Cerebellar nuclear complex (tissue), 1 donor: ENCODE results near the gene AP1M2.
A peak's percentile ranks its signal among the peaks of the same experiment; 100 is the strongest.
"Not testable (repeated sequence)": the region's sequence is repeated elsewhere in the genome, so short reads cannot be mapped to it uniquely, and the experiment has no call there.

ENCODE experiments used
- DNase-seq, 2 experiments: peaks; one replicate each; lab custom pipeline; 2025; lab: John Stamatoyannopoulos, UW

AP1M2 gene

DNA sequence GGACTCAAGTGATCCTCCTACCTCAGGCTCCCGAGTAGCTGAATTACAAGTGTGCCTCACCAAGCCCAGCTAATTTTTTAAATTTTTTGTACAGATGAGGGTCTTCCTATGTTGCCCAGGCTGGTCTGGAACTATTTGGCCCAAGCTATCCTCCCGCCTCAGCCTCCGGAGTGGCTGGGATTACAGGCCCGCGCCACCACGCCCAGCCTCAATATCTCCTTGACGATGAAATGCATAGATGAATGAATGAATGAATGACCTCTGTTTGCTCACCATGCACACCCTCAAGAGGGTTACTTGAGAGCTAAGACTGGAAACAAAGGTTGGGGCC is 14.9 kb upstream of the AP1M2 start:
- DNase-seq = peak in 1 of 2 experiments; percentile 7

DNA sequence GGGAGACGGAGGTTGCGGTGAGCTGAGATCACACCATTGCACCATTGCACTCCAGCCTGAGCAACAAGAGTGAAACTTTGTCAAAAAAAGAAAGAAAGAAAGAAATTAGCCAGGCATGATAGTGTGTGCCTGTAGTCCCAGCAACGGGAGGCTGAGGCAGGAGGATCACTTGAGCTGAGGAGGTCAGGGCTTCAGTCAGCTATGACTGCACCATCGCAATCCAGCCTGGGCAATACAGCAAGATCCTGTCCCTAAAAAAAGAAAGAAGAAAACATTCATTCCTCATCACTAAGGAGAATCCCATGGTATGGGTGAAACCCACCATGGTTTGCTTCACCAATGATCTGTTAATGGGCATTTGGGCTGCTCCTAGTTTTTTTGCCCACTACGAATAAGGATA is 13.0 kb upstream of the AP1M2 start:
- no peak for DNase-seq

DNA sequence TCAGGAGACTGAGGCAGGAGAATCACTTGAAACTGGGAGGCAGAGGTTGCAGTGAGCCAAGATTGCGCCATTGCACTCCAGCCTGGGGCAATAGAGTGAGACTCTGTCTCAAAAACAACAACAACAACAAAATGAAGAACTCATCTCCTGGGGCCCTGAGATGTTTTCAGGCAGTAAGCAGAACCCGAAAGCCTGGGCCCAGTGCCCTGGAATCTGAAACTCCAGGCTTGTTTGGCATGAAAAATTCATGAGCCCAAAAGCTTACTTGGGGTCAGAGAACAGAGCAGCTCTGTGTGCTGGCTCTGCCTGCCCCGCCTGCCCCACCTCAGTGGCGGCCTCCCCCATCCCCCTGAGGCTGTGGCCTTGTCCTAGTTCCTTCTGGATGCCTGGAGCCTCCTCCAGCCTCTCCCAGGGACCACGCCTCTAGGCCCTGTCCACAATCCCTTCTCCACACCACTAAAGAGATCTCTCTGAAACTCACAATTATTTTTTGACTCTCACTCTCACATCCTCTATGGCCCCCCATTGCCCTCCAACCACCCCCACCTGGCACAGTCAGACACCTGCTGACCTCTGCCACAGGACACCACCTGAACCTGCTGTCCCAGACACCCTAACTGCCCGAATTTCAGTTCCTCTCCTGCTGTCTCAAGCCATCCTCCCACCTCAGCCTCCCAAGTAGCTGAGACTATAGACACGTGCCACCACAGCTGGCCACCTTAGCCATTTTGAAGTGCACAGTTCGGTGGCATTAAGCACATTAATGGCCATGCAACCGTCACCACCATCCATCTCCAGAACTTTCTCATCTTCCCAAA is 6.9 kb upstream of the AP1M2 start:
- DNase-seq = no peak

DNA sequence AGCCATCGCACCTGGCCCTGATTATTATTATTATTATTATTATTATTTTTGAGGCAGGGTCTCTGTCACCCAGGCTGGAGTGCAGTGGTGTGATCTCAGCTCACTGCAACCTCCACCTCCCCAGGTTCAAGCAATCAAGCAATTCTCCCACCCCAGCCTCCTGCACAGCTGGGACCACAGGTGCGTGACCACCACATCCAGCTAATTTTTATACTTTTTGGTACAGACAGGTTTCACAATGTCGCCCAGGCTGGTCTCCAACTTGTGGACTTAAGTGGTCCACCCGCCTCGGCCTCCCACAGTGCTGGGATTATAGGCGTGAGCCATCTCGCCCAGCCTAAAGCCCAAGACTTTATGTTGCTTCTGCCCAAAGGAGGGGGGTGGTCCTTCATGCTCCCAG is 6.0 kb upstream of the AP1M2 start:
- DNase-seq = no peak

DNA sequence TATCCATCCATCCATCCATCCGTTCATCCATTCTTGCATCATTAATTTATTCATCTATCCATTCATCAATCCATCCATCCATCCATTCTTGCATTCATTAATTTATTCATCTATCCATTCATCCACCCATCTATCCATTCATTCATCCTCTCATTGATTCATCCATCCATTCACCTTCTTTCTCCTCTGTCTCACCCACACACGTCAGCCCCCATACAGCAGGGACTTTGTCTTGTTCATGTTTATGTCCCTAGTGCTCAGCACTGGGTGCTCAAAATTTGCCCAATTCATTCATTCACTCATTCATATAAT is 683 bp upstream of the AP1M2 start:
- no peak for DNase-seq

DNA sequence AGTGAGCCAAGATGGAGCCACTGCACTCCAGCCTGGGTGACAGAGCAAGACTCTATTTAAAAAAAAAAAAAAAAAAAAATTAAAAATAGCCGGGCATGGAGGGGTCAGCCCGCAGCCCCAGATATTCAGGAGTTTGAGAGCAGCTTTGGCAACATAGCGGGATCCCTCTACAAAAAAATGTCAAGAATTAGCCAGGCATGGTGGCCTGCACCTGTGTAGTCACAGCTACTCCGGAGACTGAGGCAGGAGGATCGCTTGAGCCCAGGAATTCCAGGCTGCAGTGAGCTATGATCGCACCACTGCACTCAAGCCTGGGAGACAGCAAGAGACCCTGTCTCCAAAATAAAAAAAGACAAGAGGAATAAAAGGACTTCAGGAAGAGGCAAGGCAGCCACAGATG is 716 bp downstream of the AP1M2 start:
- DNase-seq = no peak

DNA sequence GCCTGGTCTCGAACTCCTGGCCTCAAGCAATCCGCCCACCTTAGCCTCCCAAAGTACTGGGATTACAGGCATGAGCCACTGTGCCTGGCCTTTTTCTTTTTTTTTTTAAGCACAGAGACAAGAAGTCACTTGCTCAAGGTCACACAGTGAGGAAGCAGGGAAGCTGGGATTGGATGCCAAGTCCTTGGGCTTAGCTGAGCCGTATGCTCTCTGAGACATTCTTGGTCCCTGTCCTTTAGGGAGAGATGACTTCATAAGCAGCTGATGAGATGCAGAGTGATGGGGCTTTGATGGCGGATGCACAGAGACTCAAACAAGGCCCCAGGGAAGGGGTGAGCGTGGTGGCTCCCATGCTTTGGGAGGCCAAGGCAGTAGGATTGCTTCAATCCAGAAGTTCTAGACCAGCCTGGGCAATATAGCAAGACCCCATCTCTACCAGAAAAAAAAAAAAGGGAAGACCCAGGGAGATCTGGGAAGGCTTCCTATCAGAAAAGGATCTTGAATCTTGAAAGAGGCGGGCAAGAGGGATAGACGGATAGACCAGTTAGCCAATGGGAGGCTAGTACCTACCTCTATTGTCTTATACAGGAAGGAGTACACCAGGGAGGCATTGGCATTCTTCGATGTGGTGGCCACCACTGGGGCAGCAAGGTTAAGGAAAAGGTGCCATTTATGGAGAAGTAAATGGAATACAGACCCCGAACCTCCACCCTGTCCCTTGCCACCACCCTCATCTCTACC is 3.9 kb downstream of the AP1M2 start:
- DNase-seq = no peak

DNA sequence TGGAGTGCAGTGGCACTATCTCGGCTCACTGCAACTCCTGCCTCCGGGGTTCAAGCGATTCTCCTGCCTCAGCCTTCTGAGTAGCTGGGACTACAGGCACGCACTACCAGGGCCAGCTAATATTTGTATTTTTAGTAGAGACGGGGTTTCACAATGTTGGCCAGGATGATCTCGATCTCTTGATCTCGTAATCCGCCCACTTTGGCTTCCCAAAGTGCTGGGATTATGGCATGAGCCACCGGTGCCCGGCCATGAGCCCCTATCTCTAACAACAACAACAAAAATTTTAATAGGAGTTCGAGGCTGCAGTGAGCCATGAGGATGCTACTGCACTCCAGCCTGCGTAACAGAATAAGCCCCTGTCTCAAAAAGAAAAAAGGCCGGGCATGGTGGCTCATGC is 5.0 kb downstream of the AP1M2 start:
- no peak for DNase-seq

DNA sequence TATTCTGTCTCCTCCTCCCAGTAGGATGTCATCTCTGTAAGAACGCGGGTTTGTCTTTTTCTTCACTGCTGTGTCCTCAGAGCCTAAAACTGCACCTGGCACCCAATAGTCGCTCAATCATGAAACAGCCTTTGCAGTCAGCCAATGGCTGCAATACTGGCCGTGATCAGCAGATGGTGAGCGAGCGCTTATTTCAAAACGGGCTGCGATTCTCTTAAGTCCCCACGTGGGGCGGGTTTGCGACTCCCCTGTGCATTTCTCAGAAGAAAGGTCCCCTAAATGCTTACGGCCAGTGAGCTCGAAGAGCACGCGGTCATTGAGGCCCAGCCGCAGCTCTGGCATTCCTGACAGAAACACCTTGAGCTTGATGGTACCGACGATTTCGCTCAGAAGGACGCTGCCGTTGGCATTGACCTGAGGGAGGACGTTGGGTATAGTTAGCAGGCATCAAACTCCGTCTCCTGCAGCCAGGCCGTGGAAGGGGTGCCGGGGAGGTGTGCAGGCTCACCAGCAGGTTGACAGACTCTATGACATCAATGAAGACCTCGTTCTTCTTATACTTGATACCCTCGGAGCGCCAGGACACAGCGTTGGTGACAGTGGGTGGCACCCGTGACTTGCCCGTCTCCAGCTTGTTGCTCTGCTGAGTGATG is 6.0 kb downstream of the AP1M2 start:
- DNase-seq = peak in 1 of 2 experiments; percentile 62

DNA sequence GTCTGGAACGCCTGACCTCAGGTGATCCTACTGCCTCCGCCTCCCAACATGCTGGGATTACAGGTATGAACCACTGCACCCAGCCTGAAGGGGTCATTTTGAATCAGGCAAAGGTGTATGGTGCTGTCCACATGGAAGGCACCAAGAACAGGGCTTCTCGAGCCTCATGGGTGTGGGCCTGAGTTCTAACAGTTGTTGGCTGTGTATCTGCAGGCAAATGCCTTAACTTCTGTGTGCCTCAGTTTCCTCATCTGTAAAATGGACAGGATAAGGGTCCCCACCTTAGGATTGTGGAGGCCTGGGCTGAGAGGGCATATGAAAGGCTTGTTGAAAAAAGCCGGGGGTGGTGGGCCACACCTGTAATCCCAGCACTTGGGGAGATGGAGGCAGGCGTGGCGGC is 9.2 kb downstream of the AP1M2 start:
- no peak for DNase-seq

DNA sequence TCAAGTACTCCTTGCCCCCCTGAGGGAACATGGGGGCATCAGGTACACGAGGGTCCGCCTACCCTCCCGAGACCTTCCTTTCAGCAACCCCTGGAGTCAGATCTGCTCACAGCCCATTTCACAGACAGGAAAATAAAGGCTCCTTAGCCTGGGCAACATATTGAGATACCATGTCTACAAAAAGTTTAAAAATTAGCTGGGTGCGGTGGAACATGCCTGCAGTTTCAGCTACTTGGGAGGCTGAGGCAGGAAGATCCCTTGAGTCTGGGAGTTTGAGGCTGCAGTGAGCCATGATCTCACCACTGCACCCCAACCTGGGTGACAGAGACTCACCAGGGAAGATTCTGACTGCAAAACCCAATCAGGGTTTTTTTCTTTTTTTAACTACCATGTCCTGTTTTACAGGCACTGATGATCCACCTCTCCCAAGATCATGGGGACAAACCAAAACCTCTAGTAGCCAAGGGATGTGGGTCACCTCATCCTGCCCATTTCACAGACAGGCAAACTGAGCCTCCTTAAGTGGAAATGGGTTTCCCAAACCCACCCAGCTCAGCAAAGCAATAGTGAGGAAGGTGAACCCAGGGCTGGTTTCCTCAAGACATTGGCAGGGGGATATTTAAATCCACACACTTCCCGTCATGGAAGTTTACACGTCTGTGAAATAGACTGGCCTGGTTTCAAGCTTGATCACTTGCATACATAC is 11.9 kb downstream of the AP1M2 start:
- no peak for DNase-seq

DNA sequence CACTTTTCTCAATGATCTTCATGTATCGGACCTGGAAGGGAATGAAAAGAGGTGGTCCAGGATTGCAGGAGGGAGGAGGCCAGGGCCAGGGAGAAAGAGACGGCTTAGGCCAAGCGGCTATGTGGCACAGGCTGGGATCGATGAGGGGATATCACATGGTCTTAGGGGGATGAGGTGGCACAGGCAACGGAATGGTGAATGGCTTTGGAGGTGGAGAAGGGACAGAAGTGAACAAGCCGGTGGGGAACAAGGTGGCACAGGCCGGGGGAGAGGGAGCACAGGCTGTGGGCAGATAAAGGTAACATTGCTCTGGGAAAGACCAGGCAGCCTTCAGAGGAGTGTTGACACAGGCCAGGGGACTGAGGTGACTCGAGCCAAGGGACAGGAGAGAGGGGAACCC is 12.7 kb downstream of the AP1M2 start:
- no peak for DNase-seq

DNA sequence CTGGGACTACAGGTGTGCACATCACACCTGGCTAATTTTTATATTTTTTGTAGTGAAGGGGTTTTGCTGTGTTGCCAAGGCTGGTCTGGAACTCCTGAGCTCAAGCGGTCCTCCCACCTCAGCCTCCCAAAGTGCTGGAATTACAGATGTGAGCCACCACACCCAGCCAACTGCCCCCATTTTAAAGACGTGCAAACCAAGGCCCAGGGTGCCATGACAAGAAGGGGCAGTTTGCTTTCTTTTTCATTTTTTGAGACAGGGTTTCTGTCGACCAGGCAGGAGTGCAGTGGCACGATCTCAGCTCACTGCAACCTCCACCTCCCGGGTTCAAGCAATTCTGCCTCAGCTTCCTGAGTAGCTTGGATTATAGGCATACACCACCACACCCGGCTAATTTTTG is 13.3 kb downstream of the AP1M2 start:
- DNase-seq = not testable (repeated sequence)

DNA sequence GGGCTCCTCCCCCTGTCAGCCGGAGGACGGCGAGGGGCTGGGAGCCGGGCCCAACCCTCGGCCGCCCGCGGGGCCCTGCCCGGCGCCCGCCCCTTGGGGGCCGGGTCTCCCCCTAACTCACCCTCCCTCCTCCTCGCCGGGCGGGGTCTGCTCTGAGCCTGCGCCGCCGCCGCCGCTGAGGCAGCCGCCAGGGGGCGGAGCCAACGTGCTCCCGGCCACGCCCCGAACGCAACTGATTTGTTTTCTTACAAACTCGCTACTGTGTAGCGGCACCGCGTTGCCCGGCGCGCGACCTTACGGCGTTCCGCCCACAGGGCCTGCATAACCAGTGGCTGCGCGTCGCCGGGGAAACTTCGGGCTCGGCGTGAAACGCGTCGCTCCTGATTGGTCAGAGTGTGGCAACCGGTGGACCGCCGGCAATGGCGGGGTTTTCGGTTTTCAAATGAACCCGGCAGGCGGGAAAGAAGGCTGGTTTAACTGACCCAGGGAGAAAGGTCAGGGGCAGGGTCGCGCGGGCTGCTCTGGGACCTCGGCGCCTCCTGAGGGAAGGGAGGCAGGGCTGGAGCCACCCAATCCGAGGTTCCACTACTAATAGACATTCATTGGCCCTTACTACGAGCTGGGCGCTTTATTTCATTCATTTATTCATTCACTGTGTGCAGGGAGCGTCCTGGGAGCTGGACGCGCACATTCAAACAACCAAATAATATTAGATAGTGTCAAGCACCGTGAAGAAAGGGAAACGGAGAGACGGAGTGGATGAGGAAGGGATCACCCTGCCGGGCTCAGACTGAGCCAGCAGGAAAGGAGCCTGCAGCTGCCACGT is 18.1 kb downstream of the AP1M2 start, which contains the start of gene CDKN2D:
Gene CDKN2D (minus strand): TSS at position 154 of the 826 bp plus-strand sequence. CDS start 326 bp downstream, outside the sequence.
- peak; percentile 94 to 95 for DNase-seq

DNA sequence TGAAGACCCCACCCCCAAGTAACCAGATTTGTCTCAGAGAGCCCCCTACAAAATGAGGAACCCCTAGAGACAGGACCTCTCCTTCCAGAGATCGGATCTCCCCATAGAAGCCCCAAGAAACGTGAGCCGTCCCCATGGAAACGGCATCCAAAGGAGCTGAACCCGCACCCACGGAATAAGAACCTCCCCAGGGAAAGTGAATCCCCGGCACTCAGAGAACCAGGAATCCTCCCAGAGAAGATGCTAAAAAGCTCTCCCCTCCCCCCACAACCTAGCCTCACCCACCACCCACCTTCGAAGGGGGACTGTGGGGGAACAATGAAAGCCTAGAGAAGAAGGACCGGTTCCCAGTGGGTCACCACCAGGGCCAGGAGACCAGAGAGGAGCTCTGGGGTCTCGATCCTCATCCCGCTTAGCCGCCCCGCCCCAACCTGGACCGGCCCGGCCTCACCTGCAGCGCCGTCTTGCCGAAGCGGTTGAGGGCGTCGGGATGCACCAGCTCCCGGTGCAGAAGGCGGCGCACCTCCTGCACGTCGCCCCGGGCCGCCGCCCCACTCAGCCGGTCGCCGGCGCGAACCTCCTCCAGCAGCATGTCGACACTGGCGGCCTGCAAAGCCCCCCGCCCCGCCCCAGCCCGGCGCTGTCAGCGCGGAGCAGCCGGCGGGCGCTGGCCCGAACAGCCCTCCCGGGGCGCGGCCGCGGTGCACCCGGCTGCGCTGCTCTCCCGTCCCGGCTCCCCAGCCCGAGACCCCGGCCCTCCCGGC is 18.9 kb downstream of the AP1M2 start:
- DNase-seq = no peak

DNA sequence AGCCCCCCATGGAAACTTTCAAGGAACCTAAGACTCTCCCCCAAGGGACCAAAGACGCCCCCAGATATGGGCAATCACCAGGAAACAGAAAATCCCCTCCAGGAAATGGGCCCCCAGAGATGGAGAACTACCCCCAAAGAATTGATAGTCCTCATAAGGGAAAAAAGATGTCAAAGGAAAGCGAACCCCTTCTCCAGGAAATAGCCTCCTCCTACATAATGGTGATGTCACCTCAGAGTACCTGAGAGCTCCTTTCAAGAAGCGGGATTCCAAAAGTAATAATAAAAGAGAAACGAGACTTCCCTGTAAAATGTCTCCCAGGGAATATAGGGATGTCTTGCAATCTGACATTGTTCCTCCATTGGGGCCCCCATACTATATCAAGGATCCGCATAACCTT is 19.5 kb downstream of the AP1M2 start:
- DNase-seq = no peak

DNA sequence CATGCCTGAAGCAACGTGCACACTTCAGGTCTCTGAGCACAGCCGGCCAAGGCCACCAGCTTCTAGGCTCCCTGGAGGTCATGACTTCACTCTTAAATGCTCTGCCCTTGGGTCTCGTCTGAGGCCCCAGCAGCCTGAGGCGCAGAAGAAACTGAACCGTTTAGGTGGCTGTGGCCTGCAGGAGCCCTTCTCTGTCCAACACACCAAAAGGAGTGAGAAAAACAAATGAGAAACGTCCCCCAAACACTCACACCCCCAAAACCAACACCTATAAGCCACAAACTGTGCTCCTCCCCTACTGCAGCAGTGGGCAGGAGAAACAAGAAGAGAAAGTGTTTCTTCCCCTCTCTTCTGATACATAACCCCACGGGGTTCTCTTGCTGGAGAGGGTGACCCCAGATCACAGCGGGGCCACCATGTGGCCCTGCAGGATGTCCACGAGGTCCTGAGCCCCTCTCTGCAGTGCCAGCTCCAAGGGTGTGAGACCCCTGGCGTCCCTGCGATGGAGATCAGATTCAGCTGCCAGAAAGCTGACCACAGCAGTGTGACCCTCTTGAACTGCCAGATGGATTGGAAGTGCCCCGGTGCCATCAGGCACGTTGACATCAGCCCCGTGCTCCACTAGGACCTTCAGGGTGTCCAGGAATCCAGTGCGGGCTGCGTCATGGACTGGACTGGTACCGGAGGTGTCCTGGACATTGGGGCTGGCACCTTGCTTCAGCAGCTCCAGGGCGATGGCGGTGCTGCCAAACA is 20.3 kb downstream of the AP1M2 start:
- no peak for DNase-seq

DNA sequence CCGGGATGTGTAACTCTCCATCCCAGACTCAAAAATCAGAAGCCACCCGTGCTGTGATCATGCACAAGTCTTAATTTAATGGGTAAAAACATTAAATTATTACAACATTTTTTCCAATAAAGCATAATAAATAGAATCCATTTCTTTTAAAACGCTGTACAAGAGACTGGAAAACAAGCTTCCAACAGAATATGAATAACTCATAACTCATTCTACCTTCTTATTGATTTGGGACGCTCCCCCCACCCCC is 20.8 kb downstream of the AP1M2 start:
- no peak for DNase-seq

DNA sequence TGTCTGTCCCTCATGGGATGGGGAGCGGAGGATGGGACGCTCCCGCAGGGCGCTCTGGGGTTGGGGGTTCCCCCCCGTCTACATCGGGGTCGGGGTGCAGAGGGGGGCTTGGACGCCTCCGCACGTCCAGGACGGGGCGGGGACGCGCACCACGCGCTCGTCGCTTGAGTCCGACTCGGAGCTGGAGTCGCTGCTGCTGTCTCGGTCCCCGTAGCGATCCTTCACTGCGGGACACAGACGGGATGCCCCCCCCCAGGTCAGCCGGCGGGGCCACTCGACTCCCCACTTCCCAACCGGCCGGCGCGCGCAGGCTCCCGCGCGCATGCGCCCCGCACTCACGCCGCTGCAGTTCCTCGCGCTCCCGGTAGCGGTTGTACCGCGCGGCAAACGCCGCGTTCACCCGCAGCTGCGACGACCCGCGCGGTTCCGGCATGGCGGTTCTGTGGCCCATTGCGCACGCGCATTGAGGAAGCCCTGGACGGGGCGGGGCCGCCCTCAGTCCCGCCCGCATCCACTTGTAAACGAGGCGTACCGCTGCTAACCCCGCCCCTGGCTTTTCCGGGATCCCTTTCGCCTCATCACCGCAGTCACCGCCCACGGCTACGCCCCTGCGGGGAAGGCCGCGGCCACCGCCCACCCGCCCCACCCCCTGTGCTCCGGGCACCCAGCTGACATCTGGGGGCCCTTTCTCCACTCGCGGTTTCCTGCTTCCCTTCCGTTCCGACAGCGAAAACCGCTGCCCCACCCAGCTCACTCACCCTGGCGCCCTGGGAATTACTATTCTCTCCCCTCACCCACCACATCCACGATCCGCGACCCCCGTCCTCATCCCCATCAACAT is 21.3 kb downstream of the AP1M2 start, which contains the start of gene KRI1:
Gene KRI1 (minus strand): TSS at position 444 of the 841 bp plus-strand sequence. CDS start 11 bp downstream, at position 433.
- peak in 1 of 2 experiments; percentile 60 for DNase-seq
